KOPT-K1 (cell line): ENCODE measurements around the gene DENND1A.
A peak's percentile ranks its signal among the peaks of the same experiment; 100 is the strongest.
"Not testable (repeated sequence)": the region's sequence is repeated elsewhere in the genome, so short reads cannot be mapped to it uniquely, and the experiment has no call there.

ENCODE experiments used
- H3K27ac ChIP-seq: fragments of 200-600 bp; sonication (generic); 2 replicates; pipeline ENCODE4 v1.5.1; 2016; ENCODE audit warnings: antibody characterized with exemption, mild to moderate bottlenecking, low read depth, low read length; ENCODE audit not compliant: poor library complexity, severe bottlenecking
- H3K36me3 ChIP-seq: fragments of 200-600 bp; sonication (generic); 2 replicates; pipeline ENCODE4 v1.5.1; 2017; ENCODE audit warnings: antibody characterized with exemption, mild to moderate bottlenecking, low read length, moderate library complexity; ENCODE audit not compliant: insufficient read depth
- H3K9me3 ChIP-seq: fragments of 200-600 bp; sonication (generic); 2 replicates; pipeline ENCODE4 v1.5.1; 2017; ENCODE audit warnings: antibody characterized with exemption, low read length, mild to moderate bottlenecking; ENCODE audit not compliant: insufficient read depth, poor library complexity, severe bottlenecking

DENND1A gene

GRCh38 chr9:123936575-123936974 is 6.6 kb upstream of the DENND1A start:
- H3K9me3 ChIP-seq, H3K27ac ChIP-seq, H3K36me3 ChIP-seq: not testable (repeated sequence)

DNA sequence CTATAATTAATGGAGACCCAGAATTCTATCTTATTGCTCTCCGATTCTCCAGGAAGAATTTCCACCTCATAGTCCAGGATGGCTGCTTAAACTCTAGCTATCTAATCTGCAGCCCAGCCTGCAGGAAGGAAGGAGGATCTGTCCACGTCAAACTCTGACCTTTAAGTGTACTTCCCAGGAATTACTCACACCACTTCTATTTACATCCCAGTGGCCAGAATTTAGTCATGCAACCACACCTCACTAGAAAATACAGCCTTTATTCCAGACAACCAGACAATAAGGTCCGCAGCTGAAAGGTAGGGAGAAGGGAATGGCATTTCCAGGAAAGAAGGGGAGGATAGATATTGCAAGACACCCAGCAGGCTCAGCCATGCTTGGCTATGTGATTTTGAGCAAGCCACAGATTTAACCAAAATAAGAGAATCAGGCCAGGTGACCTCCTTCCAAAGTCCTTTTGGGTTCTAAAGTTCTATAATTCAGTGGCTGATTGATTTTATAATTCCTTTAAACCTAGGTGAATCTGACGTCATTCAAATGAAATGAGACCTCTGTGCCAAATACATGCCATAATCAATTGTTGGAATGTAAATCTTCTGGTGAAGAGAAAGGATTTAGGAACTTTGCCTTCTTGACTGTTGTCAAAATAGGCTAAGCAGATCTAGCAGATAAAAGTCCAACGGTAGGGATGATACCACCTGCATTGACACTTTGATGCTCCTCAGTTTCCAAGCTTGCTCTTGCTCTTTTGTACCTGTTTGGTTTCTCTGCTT is 3.7 kb upstream of the DENND1A start:
- Histone ChIP-seq H3K36me3 (no peaks in the 10 kb centered on the region), H3K27ac (no peak overlapping the region), H3K9me3 (peaks cover 10% of the 10 kb centered on the region)

DNA sequence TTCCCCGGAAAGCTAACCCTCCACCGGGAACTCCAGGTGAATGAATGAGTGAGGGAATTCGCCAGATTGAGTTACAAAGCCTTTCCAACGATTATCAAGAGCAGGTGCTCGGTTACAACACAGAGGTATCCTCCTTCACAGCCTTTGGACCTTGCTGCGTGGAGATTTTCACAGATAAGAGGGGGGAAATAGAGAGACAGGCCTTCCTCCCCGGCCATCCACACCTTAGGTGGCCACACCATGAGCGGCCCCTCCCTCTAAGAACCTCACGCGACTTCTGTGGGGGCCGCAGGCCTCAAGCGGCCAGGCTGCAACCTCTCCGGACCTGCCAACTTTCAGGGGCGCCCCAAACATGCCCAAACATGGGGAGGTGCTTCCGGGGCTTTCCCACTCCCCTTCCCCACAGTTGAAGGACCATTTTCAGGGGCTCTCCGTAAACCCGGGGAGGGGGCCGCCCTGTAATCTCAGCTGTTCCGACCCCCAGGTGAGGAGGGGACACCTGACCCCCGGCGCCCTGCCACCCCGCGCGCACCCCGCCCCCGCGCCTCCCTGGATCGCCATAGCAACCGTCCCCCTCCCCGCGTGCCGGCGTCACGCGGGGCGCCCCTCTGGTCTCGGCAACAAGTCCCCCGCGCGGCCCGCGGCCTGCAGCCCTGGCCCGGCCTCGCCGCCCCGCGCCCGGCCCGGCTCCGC is 603 bp downstream of the DENND1A start:
- H3K9me3 ChIP-seq, result no peaks in the 10 kb centered on the region
- peak overlapping the region; percentile 63 for H3K27ac ChIP-seq
- H3K36me3 ChIP-seq, result no peaks in the 10 kb centered on the region

DNA sequence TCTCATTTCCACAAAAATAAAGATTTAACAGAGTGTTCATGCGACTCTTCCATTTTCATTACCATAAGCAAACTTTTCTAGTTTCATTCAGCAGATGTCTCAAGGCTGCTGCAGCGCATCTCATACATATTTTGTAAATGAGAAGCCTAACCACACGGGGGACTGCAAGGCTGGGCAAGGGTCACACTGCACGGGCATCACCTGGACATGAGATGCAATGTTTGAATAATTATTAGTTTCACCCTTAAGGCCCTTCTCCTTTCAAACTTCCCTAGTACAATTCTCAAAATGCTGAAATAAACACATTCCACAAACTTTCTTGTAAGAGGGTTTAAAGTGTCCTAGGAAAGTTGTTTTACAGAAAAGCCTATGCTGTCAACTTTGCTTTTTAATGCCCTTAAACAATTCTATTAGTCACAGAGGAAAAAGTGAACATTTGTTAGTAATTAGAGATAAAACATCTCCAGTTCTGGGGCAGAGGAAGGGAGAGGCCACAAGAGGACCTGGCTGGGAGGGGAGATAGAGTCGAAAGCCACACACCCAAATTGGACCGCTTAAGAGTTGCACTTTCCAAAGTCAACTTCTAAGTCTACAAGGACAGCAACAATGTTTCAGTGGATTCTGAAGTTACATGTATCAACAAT is 1.3 kb downstream of the DENND1A start:
- Histone ChIP-seq H3K36me3 (no peaks in the 10 kb centered on the region), H3K27ac (peak overlapping the region; percentile 63), H3K9me3 (no peaks in the 10 kb centered on the region)

DNA sequence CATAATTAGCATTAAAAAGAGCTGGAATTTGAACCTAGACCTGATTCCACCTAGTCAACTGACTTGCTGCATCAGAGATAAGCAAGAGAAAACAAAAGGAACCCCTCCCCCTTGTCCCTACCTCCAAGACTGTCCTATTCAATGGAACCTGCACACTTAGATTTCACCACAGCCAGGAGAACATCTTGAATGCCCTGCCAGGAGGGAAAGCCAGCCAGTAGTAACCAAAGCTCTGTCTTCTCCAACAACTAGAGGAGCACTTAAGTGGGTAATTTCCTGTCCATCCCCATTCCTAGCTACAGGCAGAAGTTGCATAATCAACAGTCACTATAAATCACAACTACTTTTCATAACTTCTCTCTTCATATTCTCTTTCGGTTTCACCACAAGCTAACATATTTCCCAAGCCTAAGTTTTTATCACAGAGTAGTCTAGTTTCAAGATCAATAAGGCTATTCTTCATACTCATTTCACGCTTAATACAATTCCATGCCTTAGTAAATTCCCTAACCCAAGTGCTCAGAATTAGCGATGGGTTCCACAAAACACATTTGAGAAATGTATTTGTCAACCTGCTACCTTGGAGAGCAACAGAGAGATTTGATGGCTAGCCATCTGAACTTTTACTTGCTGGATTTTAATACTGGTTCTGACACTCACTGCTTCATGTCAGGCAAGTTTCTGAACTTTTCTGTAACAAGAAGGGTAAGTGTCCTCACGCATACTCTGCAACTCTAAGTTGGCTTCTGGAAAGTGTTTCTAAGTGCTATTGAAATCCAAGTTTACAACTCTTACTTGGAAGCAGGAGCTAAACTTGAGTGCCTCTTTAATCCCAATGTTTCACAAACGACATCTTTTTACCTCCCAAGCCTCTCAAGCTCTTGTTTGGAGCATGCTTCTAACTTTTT is 2.0 kb downstream of the DENND1A start:
- Histone ChIP-seq H3K27ac (no peak overlapping the region), H3K9me3 (no peaks in the 10 kb centered on the region)

DNA sequence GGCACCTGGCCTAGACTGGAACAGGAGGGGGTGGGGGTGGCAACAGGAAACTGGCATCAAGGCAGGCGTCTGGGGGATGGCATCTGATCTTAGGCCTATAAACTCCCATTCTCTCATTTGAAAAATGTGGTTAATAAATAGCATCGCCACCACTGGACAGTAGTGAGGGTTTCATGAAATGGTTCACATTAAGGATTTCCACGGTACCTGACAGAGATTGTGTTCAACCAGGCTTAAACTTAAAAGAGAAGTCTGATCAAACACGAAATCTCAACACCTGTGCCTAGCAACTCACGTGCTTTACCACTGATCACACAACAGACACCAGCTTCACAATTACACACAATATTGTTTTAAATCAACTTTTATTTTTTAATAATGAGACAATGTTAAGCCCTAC is 3.0 kb downstream of the DENND1A start:
- no peaks in the 10 kb centered on the region for H3K9me3 ChIP-seq
- no peaks in the 10 kb centered on the region for H3K36me3 ChIP-seq
- no peak overlapping the region for H3K27ac ChIP-seq

More for the DNA sequence above, 2.0 kb downstream of the DENND1A start:
- no peaks in the 10 kb centered on the region for H3K36me3 ChIP-seq

DNA sequence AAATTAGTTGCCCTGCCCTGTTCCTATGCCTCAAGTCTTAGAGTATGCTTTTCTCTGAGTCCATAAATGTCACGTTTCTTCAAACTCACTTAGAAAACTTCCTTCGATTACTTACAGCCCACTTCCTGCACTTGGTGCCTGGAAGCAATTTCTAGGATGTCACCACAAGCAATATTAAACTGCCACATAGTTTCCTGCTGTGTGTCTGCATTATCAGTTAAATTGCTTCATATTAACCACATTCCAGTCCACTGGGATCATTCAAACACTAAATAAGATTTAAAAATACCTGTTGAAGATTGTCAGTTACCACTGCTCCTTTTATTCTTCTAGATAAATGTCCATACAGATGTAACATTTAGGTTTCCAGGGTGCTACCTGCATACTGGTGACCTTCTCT is 4.1 kb downstream of the DENND1A start:
- Histone ChIP-seq H3K36me3 (no peaks in the 10 kb centered on the region), H3K9me3 (no peaks in the 10 kb centered on the region), H3K27ac (no peak overlapping the region)

- H3K36me3 ChIP-seq, result no peaks in the 10 kb centered on the region
- no peak overlapping the region for H3K27ac ChIP-seq
- no peaks in the 10 kb centered on the region for H3K9me3 ChIP-seq
Observed at GRCh38 chr9:123925161-123925560, 4.8 kb downstream of the DENND1A start.

GRCh38 chr9:123924727-123925126 is 5.2 kb downstream of the DENND1A start:
- Histone ChIP-seq H3K9me3 (no peaks in the 10 kb centered on the region), H3K36me3 (no peaks in the 10 kb centered on the region), H3K27ac (no peak overlapping the region)

DNA sequence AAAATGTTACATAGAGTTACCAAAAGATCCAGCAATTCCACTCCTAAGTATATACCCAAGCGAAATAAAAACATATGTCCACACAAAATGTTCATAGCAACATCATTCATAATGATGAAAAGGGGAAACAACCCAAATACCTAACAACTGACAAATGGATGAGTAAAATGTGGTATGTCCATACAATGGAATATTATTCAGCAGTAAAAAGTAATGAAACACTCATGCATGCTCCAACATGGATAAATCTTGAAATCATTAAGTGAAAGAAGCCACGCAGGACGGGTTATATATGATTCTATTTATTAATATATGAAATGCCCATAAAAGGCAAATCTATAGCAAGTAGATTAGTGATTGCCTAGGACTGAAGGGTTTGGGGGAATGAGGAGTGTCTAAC is 6.0 kb downstream of the DENND1A start:
- Histone ChIP-seq H3K27ac (no peak overlapping the region), H3K36me3 (no peaks in the 10 kb centered on the region), H3K9me3 (no peaks in the 10 kb centered on the region)

GRCh38 chr9:123923377-123923776 is 6.5 kb downstream of the DENND1A start:
- no peaks in the 10 kb centered on the region for H3K9me3 ChIP-seq
- no peaks in the 10 kb centered on the region for H3K36me3 ChIP-seq
- H3K27ac ChIP-seq, result no peak overlapping the region

DNA sequence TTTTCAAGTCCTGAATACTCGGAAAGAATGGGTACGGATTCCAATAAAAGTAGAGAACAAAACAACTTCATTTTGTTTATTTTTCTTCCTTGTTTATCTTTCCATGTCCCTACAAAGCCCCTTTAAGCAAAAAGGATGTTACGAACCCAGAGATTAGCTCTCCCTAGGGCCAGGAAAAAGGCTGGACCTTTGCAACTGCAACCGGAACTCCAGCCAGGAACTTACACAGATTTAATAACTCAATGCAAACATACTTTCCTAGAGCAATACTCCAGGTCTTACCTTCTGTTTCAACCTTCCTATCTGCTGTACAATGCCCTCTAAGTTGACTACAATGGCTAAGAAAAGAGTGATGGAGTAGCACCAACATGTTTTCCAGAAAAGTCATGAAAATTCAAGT is 7.0 kb downstream of the DENND1A start:
- no peaks in the 10 kb centered on the region for H3K36me3 ChIP-seq
- H3K9me3 ChIP-seq, result no peaks in the 10 kb centered on the region
- H3K27ac ChIP-seq, result no peak overlapping the region

GRCh38 chr9:123922431-123922830 is 7.5 kb downstream of the DENND1A start:
- Histone ChIP-seq H3K9me3 (no peaks in the 10 kb centered on the region), H3K27ac (no peak overlapping the region), H3K36me3 (no peaks in the 10 kb centered on the region)

DNA sequence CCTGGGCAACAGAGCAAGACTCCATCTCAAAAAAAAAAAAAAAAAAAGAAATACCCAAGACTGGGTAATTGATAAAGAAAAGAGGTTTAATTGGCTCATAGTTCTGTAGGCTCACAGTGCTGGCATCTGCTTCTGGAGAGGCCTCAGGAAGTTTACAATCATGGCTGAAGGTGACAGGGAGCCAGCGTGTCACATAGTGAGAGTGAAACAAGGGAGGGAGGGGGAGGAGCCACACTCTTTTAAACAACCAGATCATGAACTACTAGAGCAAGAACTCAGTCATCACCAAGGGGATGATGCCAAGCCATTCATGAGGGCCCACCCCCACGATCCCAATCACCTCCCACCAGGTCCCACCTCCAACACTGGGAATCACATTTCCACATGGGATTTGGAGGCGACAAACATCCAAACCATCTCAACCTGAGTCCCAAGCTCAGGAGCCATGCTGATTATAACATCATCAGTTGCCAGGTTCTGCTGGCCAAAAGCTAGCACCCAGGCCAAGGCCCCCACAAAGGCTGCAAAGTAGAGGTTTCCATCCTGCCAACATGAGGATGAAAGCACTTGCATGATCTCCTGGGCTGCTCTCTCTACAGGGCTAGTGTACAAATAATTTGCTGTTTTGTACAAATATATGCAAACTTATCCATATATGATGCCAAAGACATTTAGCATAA is 15.3 kb downstream of the DENND1A start:
- no peak overlapping the region for H3K27ac ChIP-seq
- H3K36me3 ChIP-seq, result no peaks in the 10 kb centered on the region
- no peaks in the 10 kb centered on the region for H3K9me3 ChIP-seq
